ENCODE results near the gene NOL11.

DNA sequence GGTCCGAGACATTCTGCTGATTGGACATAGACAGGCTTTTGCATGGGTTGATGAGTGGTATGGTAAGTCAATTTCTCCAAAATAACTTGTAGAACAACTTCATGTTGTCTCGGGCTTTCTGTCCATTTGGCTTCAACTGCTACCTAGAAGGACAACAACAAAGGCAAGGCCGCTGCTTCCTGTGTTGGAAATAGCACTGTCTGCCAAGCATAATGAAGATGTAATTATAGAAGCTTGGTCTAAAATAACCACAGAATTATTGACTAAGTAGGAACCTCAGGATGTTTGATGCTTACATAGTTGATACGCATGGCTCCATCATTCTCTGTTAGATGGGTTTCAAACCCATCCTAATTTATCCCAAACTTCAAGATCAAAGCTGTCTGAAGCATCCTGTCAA is 42.3 kb upstream of the NOL11 start:
- TF ChIP-seq POLR2AphosphoS5 (IDR thresholded peaks at IDR 0.05; ENCODE audit: low read depth) (no peak), EZH2phosphoT487 (IDR thresholded peaks at IDR 0.05; ENCODE audit: unreplicated experiment) (no peak)
- TF ChIP-seq, protein P1, sequence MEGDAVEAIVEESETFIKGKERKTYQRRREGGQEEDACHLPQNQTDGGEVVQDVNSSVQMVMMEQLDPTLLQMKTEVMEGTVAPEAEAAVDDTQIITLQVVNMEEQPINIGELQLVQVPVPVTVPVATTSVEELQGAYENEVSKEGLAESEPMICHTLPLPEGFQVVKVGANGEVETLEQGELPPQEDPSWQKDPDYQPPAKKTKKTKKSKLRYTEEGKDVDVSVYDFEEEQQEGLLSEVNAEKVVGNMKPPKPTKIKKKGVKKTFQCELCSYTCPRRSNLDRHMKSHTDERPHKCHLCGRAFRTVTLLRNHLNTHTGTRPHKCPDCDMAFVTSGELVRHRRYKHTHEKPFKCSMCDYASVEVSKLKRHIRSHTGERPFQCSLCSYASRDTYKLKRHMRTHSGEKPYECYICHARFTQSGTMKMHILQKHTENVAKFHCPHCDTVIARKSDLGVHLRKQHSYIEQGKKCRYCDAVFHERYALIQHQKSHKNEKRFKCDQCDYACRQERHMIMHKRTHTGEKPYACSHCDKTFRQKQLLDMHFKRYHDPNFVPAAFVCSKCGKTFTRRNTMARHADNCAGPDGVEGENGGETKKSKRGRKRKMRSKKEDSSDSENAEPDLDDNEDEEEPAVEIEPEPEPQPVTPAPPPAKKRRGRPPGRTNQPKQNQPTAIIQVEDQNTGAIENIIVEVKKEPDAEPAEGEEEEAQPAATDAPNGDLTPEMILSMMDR (conservative IDR thresholded peaks at IDR 0.05; ENCODE audit: low read depth in 2 of 2), result no peak
- TF ChIP-seq, protein P2, sequence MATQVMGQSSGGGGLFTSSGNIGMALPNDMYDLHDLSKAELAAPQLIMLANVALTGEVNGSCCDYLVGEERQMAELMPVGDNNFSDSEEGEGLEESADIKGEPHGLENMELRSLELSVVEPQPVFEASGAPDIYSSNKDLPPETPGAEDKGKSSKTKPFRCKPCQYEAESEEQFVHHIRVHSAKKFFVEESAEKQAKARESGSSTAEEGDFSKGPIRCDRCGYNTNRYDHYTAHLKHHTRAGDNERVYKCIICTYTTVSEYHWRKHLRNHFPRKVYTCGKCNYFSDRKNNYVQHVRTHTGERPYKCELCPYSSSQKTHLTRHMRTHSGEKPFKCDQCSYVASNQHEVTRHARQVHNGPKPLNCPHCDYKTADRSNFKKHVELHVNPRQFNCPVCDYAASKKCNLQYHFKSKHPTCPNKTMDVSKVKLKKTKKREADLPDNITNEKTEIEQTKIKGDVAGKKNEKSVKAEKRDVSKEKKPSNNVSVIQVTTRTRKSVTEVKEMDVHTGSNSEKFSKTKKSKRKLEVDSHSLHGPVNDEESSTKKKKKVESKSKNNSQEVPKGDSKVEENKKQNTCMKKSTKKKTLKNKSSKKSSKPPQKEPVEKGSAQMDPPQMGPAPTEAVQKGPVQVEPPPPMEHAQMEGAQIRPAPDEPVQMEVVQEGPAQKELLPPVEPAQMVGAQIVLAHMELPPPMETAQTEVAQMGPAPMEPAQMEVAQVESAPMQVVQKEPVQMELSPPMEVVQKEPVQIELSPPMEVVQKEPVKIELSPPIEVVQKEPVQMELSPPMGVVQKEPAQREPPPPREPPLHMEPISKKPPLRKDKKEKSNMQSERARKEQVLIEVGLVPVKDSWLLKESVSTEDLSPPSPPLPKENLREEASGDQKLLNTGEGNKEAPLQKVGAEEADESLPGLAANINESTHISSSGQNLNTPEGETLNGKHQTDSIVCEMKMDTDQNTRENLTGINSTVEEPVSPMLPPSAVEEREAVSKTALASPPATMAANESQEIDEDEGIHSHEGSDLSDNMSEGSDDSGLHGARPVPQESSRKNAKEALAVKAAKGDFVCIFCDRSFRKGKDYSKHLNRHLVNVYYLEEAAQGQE (IDR thresholded peaks at IDR 0.05; ENCODE audit: unreplicated experiment), result no peak

Data from GM23338 (cell line).